Measurements from ENCODE around the gene ZNF846.
"Not testable (repeated sequence)": the region's sequence is repeated elsewhere in the genome, so short reads cannot be mapped to it uniquely, and the experiment has no call there.

ZNF846 gene

DNA sequence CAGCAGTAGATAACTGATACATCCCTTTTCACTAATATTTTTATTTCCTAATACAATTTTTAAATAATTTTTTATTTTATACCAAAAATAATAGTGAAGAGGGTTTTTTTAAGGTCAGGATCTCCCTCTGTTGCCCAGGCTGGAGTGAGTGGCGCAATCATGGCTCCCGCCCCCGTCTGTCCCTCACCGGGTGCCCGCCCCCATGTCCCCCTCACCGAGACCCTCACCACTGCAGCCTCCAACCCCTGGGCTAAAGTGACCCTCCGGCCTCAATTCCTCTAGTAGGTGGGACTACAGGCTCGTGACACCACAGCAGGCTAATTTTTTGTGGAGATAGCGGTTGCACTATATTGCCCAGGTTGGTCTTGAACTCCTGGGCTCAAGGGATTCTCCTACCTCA, 17.8 kb upstream of the ZNF846 start:
- no peak for TF ChIP-seq POLR2A (IDR thresholded peaks at IDR 0.05; ENCODE audit: extremely low read depth, insufficient read length)
- TF ChIP-seq, protein P1, sequence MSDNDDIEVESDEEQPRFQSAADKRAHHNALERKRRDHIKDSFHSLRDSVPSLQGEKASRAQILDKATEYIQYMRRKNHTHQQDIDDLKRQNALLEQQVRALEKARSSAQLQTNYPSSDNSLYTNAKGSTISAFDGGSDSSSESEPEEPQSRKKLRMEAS (IDR thresholded peaks at IDR 0.05; ENCODE audit: low read depth, low read length), result no peak
- no peak for TF ChIP-seq MYC (IDR thresholded peaks at IDR 0.05; ENCODE audit: low read depth, low read length)
- TF ChIP-seq, protein P2, sequence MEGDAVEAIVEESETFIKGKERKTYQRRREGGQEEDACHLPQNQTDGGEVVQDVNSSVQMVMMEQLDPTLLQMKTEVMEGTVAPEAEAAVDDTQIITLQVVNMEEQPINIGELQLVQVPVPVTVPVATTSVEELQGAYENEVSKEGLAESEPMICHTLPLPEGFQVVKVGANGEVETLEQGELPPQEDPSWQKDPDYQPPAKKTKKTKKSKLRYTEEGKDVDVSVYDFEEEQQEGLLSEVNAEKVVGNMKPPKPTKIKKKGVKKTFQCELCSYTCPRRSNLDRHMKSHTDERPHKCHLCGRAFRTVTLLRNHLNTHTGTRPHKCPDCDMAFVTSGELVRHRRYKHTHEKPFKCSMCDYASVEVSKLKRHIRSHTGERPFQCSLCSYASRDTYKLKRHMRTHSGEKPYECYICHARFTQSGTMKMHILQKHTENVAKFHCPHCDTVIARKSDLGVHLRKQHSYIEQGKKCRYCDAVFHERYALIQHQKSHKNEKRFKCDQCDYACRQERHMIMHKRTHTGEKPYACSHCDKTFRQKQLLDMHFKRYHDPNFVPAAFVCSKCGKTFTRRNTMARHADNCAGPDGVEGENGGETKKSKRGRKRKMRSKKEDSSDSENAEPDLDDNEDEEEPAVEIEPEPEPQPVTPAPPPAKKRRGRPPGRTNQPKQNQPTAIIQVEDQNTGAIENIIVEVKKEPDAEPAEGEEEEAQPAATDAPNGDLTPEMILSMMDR (IDR thresholded peaks at IDR 0.05; ENCODE audit: low read depth, low read length), result no peak
- peak; percentile 32 for DNase-seq (ENCODE audit: low read depth)
- peak overlapping the region; percentile 72 for H3K4me3 ChIP-seq (ENCODE audit: low read depth, low read length)

DNA sequence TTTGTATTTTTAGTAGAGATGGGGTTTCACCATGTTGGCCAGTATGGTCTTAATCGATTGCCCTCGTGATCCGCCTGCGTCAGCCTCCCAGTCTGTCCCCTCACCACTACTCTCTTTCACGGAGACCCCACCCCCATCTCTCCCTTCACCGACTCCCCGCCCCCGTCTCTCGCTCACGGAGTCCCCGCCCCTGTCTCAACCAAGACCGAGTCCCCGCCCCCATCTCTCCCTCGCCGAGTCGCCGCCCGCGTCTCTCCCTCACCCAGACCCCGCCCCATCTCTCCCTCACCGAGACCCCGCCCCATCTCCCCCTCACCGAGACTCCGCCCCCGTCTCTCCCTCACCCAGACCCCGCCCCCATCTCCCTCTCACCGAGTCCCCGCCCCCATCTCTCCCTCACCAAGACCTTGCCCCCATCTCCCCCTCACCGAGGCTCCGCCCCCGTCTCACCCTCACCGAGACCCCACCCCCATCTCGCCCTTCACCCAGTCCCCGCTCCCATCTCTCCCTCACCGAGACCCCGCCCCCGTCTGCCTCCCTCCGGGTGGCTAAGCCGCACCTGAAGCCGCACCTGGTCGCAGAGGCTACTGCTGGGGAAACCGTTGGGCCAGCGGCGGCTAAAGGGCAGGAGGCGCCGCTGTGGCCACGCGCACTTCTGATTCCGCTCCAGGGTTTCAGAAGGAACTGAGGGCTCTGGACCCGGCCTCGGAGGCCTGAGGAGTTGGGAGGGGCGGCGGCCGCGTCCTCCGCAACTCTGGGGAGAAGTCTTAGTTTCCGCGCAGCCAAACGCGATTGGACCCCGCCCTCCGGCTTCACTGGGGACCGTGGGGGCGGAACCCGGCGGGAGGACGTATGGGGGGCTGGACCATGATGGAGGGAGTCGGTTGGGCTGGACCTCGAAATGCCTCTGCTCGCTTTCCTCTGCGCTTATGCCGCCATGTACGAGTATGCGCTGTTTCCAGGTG, 17.1 kb upstream of the ZNF846 start:
- peak; percentile 99 for DNase-seq (ENCODE audit: low read depth)
- TF ChIP-seq POLR2A (IDR thresholded peaks at IDR 0.05; ENCODE audit: extremely low read depth, insufficient read length) (peak; percentile 60), MYC (IDR thresholded peaks at IDR 0.05; ENCODE audit: low read depth, low read length) (no peak)
- peak overlapping the region; percentile 72 for H3K4me3 ChIP-seq (ENCODE audit: low read depth, low read length)

DNA sequence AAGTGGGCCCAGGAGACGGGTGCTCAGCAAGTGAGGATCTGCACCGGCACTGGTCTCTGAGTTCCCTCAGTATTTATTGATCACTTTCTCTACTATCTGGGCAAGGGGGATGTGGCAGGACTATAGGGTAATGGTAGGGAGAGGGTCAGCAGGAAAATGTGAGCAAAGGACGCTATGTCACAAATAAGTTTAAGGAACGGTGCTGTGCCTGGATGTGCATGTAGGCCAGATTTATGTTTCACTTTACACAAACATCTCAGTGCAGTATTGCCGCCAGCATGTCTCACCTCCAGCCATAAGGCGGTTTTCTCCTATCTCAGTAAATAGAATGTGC, 15.6 kb upstream of the ZNF846 start:
- not testable (repeated sequence) for DNase-seq (ENCODE audit: low read depth)

DNA sequence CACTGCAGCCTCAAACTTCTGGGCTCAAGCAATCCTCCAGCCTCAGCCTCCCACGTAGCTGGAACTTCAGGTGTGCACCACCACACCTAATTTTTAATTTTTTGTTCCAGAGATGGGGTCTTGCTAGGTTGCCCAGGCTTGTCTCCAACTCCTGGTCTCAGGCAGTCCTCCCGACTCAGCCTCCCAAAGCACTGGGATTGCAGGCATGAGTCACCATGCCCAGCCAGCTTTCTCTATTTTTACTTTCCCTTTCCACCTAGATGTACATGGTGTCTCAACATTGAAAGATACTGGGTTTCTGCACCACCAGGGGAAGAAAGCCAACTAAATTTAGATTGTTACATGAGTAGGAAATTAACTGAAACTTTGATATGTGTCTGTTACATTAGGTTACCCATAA, 13.8 kb upstream of the ZNF846 start:
- no peak overlapping the region for H3K4me3 ChIP-seq (ENCODE audit: low read depth, low read length)
- TF ChIP-seq, protein P1 (IDR thresholded peaks at IDR 0.05; ENCODE audit: low read depth, low read length), result no peak
- no peak for TF ChIP-seq POLR2A (IDR thresholded peaks at IDR 0.05; ENCODE audit: extremely low read depth, insufficient read length)
- TF ChIP-seq, protein P2 (IDR thresholded peaks at IDR 0.05; ENCODE audit: low read depth, low read length), result no peak
- no peak for TF ChIP-seq MYC (IDR thresholded peaks at IDR 0.05; ENCODE audit: low read depth, low read length)
- DNase-seq (ENCODE audit: low read depth), result peak; percentile 44

More for the DNA sequence above, 15.6 kb upstream of the ZNF846 start:
- H3K4me3 ChIP-seq (ENCODE audit: low read depth, low read length), result not testable (repeated sequence)

DNA sequence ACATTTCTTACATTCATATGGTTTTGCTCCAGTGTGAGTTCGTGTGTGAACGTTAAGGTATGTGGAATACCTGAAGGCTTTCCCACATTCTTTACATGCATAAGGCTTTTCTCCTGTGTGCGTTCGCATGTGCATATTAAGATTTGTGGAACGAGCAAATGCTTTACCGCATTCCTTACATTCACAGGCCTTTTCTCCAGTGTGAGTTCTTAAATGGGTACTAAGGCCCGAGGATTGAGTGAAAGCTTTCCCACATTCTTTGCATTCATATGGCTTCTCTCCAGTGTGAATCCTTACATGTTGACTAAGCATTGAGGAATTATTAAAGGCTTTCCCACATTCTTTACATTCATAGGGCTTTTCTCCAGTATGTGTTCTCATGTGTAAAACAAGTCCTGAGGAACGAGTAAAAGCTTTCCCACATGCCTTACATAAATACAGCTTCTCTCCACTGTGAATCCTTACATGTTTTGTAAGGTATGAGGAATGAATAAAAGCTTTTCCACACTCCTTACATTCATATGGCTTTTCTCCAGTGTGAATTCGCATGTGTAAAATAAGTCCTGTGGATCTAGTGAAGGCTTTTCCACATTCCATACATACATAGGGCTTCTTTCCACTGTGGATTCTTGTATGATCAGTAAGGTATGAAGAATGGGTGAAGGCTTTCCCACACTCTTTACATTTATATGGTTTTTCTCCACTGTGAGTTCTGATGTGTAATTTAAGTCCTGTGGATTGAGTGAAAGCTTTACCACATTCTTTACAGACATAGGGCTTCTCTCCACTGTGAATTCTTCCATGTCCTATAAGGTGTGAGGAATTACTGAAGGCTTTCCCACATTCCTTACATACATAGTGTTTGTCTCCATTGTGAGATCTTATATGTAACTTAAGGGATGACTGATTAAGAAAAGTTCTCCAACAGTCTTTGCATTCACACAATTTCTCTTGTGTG, 10.7 kb downstream of the ZNF846 start:
- H3K4me3 ChIP-seq (ENCODE audit: low read depth, low read length), result no peak overlapping the region
- no peak for DNase-seq (ENCODE audit: low read depth)
- TF ChIP-seq MYC (IDR thresholded peaks at IDR 0.05; ENCODE audit: low read depth, low read length), result no peak
- TF ChIP-seq, protein P1 (IDR thresholded peaks at IDR 0.05; ENCODE audit: low read depth, low read length), result no peak
- no peak for TF ChIP-seq POLR2A (IDR thresholded peaks at IDR 0.05; ENCODE audit: extremely low read depth, insufficient read length)
- TF ChIP-seq, protein P2 (IDR thresholded peaks at IDR 0.05; ENCODE audit: low read depth, low read length), result no peak

DNA sequence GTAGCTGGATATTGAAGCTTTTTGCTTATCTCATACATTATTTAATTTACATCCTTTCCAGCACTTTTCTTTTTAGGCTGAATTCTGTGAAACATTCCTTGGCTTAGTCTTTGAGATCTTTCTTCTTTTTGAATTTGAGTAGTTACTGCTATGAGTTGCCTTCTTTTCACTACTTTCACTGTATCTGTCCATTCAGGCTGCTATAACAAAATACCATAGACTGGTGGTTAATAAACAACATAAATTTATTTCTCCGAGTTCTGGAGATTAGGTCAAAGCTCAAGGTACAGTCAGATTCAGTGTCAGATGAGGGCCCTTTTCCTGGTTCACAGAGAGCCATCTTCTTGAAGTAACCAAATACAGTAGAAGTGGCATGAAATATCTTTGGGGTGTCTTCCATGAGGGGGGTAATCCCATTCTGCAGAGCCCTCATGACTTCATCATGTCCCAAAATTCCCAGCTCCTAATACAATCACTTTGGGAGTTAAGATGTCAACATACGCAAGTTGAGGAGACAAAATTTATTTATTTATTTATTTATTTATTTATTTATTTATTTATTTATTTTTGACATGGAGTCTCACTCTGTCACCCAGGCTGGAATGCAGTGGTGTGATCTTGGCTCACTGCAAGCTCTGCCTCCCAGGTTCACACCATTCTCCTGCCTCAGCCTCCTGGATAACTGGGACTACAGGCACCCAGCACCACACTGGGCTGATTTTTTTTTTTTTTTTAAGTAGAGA, 15.7 kb downstream of the ZNF846 start:
- no peak overlapping the region for H3K4me3 ChIP-seq (ENCODE audit: low read depth, low read length)
- TF ChIP-seq MYC (IDR thresholded peaks at IDR 0.05; ENCODE audit: low read depth, low read length) (no peak), POLR2A (IDR thresholded peaks at IDR 0.05; ENCODE audit: extremely low read depth, insufficient read length) (no peak)
- TF ChIP-seq, protein P2 (IDR thresholded peaks at IDR 0.05; ENCODE audit: low read depth, low read length), result no peak
- TF ChIP-seq, protein P1 (IDR thresholded peaks at IDR 0.05; ENCODE audit: low read depth, low read length), result no peak

More for the DNA sequence above, 15.7 kb downstream of the ZNF846 start:
- no peak for DNase-seq (ENCODE audit: low read depth)
